Stimulated activated CD8-positive, alpha-beta memory T cell treated with anti-CD3 and anti-CD28 coated beads, Interleukin-7, amount 100 ng/mL, for 1 hour (primary cell): Measurements from ENCODE around the gene FNDC10.

Source experiments
- DNase-seq, 2 donors: peaks; one replicate each; pipeline ENCODE4 v3.0.0-alpha.2; 2020; ENCODE audit warnings: low read depth in 2 of 2

The FNDC10 gene

DNA sequence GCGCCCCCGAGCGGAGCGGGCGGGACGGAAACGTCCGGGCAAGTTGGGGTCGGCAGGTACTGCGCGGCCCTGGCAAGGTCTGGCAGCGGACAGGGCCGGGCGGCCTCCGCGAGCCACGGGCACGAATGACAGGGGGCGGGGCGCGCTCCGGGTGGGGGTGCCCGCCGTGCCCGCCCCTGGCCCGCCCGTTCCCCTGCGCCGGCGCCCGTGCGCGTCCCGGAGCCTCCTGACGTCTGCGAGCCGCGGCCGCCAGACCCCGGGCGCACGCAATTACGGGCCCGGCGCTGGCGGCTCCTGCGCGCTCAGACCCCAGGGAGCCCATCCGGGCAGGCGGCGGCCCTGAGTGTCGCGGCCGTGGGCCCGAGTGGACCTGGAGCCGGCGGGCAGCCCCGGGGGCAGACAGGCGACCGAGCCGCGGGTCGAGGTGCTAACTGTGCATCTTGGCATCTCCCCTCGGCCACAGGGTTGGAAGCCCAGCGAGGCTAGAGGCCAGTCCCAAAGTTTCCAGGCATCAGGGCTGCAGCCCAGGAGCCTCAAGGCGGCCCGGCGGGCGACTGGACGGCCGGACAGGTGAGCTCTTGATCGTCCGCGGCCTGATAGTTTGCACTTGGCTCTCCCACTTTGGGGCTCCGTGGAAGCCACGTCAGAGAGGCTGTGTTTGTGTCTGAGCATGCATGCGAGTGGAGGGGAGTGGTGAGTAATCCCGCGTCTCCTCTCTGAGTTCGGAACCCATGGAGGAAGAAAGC lies 16.3 kb upstream of the FNDC10 start:
- no peak for DNase-seq

DNA sequence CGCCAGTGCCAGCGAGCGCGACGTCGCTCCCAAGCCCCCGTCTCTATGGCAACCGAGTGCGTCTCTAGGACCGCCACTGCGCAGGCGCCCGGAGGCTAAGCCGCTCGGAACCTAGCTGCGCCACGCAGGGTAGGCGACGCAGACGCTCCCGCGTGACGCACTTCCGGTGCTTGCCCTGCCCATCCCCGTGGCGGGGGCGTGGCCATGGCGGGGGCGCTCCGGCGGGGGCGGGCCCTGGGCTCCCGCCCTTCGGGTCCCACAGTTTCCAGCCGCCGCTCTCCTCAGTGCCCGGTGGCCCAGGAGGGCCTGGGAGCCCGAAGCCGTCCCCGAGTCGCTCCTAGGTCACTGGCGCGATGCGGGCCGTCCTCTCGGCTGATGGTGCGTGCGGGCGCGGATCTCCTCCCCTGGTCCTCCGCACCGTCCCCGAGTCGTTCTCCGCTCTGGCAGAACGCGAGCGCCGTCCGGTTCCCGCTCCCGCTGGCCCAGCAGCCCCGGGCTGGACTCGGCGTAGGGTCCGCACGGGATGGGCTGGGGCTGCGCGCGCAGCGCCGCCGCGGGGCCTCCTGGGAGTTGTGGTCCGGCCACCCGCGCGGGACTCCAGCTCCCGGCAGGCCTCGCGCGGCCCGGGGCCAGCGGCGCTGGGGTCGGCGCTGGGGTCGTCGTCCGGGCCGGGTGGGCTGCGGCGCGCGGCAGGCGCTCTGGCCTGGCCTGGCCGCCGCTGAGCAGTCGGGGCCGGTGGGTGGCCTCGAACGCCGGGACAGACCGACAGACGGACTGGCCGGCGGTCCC lies 15.5 kb upstream of the FNDC10 start, which contains the start of gene MIB2:
Gene MIB2, plus strand, starts transcription at position 245 of the 789 bp plus-strand sequence. CDS start 7,953 bp downstream, outside the sequence.
- DNase-seq = peak; percentile 95 to 97

DNA sequence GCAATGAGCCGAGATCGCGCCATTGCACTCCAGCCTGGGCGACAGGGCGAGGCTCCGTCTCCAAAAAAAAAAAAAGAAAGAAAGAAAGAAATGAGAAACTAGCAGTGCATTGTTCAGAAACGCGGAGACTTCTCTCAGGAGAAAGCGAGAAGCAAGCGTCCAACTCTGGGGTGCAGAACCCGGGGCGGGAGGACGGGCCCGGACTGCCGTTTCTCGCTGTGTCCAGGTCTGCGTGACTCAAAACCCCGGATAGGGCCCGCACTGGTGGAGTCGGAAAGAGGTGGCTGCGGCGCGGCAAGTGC lies 15.0 kb upstream of the FNDC10 start:
- no peak for DNase-seq

DNA sequence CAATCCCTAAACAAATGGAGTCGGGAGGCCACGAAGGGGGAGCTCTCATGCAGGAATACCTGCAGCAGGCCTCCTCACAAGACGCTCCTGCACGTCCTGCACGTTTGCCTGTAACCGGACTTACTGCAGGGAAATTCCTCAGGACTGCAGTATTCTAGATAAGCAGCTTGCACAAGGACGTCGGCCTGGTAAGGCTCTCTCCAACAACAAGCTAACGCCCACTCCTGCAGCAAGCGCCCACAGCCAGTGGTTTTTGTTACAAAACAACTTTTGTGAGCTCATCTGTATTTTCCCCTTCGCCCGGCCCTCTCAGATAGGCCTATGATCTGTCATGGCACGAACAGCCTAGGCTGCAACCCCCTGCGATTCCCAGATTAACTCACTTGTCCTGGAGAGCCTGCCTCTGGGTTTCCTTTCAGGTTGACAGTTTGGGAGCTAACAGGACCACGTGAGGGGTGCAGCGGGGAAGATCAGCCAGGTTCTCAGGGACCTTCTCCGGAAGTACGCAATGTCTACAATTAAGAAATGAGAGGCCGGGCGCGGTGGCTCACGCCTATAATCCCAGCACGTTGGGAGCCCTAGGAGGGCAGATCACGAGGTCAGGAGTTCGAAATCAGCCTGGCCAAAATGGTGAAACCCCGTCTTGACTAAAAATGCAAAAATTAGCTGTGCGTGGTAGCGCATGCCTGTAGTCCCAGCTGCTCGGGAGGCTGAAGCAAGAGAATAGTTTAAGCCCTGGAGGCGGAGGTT lies 14.4 kb upstream of the FNDC10 start:
- no peak for DNase-seq

DNA sequence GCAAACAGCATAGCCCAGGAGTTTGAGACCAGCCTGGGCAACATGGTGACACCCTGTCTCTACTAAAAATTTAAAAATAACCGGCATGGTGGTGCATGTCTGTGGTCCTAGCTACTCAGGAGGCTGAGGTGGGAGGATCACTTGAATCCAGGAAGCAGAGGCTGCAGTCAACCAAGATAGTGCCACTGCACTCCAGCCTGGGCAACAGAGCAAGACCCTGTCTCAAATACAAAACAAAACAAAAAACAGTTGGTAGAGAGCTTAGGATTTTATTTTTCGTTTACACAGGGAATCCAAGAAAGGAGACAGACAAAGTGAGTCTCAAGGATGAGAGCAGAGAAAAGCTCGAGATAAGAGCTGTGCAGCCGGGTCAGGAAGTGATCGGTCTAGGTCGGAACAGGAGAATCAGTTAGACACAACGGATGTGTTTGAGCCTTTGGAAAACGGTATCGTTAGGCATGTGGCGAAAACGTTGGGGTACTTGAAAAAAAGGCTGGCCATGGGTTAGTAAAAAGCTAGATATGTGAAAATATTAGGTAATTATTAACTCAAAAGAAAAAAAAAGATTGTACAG lies 13.7 kb upstream of the FNDC10 start:
- no peak for DNase-seq

DNA sequence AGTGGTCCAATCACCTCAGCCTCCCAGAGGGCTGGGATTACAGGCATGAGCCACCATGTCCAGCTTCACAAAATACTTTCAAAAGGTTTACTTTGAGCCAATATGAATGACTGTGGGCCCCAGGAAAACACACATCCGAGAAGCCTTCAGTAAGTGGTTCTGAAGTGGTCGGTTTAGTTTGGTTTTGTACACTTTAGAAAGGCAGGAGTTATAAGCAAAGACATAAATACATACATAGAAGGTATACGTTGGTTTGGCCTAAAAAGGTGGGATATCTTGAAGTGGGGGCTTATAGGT lies 12.1 kb upstream of the FNDC10 start:
- no peak for DNase-seq

DNA sequence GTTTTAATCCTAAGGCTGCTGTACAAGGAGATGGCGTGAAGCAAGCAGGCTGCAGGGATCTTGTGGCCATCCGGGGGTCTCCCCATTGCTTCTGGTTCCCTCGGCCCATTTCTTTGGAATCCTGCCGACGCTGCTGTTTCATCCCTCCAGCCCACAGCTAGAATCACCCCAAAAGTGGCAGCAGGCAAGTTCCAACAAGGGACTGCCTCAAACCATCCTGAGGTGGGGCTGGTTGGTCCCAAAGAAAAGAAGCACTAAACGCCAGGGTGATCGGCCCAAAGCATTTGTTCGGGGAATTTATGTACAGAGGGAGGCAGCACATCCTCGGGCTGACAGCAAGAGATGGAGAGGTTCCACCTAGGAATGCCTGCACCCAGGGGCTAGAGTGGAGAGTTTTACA lies 10.9 kb upstream of the FNDC10 start:
- no peak for DNase-seq

DNA sequence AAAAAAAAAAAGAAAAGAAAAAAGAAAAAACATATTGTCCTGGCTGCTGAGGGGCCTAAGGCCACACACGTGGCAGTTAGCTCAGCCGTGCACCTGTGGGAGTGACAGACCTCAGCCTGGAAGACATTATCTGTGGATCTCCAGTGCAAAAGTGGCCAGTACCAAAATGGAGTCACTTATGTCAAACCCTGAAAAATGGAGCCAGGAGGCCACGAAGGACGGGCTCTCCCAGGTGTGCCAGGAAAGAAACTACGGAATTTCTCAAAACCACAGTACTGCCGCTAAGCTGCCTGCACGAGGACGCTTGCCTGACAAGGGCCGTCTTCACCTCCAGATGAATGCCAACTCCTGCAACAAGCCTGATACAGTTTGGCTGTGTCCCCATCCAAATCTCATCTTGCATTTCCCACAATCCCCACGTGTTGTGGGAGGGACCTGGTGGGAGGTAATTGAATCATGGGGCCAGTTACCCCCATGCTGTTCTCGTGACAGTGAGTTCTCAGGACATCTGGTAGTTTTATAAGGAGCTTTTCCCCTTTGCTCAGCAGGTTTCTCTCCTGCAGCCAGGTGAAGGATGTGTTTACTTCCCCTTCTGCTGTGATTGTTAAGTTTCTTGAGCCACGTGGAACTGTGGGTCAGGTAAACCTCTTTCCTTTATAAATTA lies 10.0 kb upstream of the FNDC10 start:
- no peak for DNase-seq

DNA sequence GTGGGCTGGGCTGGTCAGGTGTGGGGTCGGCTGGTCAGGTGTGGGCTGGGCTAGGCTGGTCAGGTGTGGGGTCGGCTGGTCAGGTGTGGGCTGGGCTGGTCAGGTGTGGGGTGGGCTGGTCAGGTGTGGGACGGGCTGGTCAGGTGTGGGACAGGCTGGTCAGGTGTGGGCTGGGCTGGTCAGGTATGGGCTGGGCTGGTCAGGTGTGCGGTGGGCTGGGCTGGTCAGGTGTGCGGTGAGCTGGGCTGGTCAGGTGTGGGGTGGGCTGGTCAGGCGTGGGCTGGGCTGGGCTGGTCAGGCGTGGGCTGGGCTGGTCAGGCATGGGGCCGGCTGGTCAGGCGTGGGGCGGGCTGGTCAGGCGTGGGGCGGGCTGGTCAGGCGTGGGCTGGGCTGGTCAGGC lies 6.3 kb upstream of the FNDC10 start:
- no peak for DNase-seq

DNA sequence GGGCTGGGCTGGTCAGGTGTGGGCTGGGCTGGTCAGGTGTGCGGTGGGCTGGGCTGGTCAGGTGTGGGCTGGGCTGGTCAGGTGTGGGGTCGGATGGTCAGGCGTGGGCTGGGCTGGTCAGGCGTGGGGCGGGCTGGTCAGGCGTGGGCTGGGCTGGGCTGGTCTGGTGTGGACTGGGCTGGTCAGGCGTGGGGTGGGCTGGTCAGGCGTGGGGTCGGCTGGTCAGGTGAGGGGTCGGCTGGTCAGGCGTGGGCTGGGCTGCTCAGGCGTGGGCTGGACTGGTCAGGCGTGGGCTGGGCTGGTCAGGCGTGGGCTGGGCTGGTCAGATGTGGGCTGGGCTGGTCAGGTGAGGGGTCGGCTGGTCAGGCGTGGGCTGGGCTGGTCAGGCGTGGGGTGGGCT lies 5.8 kb upstream of the FNDC10 start:
- no peak for DNase-seq

DNA sequence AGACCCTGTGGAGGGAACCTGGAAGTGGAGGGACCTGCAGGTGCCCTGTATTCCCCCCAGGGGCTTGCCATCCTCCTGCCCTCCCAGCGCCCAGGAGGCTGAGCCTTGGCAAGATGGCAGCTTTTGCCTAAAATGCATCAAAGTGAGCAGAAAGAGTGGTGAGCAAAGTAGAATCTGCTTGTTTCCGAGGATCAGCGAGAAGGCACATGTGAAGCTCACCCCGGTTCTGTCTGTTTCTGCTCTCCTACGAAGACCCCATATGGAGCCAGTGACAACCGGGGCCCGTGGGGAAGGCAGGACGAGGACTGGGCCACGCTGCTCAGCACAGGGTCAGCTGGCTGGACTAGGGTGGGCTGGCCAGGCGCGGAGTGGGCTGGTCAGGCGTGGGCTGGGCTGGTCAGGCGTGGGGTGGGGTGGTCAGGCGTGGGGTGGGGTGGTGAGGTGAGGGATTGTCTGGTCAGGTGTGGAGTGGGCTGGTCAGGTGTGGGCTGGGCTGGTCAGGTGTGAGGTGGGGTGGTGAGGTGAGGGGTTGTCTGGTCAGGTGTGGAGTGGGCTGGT lies 5.2 kb upstream of the FNDC10 start:
- no peak for DNase-seq

DNA sequence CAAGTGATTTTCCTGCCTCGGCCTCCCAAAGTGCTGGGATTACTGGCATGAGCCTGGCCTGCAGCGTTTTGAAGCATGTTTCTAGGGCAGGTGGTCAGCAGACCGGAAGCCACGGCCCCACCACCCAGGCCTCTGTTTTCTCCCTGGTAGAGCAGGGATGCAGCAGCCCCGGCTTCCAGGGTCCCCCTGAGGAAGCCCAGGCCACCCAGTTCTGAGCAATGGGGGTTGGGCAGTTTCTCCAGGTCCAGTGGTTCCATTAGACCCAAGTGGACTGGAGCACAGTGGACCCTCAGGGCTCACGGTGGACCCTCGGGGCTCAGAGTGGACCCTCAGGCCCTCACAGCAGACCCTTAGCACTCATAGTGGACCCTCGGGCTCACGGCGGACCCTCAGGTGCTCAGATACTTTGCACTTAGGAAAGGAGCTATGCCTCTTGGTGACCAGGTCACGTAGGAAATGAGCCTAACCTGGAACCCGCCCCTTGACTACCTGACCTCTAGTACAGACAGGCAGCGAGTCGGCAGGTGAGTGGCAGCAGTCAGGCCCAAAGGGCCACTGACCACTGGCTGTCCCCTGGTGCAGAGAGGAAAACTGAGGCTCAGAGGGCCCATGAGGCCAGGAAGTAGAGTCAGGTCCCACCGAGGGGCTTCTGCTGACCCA lies 4.6 kb upstream of the FNDC10 start:
- no peak for DNase-seq

DNA sequence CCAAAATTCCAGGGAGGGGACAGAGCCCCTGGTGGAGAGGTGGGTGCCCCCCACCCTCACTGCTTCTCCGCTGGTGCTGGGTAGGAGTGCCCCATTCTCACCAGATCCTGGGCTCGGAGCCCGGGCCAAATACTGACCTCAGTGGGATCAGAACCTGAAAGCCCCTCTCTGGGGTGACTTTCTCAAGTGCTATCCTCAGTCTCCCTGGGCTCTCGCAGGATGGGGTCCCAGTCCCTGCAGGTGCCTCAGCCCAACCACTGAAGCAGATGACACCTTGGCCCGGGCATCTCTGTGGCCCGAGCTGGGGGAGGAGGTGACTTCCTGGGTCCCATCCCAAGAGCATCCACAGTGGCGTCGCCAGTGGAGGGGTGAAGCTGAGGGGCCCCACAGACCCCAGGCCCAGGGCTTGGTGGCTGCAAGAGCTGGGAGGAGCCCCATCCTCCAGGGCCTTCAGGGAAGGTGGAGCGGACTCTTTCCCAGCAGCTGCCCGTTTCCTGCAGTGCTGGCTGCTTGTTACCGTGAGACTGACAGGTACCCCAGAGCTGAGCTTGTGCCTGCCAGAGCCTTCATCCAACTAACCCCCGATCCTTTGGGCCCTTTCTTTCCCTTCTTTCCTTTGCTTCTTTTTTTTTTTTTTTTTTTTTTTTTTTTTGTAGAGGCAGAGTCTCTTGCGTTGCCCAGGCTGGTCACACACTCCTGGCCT lies 3.9 kb upstream of the FNDC10 start:
- no peak for DNase-seq

DNA sequence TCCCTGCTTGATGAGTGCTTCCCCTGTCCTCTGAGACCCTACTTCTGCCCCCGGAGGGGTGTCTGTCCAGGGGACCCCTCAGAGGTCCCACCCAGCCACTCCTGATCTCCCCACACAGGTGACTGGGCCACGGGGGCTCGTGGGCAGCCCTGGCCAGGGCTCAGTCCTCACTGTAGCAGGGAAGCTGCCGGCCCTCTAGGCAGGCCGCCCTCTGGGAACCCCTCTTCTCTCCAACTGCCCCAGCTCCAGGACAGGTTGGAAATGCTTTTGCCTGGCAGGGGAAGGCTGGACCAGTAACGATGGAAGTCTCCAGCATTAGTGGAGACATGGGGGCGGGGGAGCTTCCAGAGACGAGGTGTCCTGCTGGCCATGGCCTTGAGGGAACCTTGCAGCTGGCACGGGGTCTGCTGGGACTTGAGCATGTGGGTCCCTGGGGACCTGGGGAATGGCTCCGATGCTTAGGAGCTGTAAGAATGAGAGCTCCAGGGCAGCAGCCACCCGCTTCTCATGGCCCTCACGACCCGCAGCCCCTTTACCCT lies 3.1 kb upstream of the FNDC10 start:
- DNase-seq = no peak

DNA sequence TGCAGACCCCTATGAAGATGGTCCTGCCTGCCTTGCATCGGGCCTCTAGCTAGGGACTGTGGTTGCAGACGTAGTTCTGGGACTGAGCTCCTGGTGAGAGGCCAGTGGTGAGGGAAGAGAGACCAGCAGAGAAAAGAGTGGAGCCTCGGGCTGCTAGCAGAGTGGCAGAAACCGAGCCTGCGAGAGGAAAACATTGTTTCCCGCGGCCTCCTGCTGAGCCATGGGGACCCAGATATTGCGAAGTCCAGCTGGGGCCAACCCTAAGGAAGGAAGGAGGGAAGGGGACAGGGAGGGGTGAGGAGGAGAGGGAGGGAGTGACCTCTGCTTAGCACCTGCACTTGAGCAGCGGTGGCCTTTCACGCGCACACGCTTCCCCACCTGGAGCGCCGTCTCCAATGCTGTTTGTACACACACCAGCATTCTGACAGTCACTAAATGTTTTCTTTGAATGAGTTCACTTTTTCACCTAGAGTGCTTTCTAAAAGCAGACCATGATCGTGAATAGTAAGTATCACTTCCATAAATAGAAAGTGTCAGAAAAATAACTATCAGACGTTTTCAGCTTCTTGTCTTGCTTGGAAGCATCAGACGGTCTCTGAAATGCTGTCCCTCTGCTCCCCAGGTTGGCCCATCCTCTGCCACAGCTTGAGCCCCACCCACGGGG lies 2.5 kb upstream of the FNDC10 start:
- no peak for DNase-seq

DNA sequence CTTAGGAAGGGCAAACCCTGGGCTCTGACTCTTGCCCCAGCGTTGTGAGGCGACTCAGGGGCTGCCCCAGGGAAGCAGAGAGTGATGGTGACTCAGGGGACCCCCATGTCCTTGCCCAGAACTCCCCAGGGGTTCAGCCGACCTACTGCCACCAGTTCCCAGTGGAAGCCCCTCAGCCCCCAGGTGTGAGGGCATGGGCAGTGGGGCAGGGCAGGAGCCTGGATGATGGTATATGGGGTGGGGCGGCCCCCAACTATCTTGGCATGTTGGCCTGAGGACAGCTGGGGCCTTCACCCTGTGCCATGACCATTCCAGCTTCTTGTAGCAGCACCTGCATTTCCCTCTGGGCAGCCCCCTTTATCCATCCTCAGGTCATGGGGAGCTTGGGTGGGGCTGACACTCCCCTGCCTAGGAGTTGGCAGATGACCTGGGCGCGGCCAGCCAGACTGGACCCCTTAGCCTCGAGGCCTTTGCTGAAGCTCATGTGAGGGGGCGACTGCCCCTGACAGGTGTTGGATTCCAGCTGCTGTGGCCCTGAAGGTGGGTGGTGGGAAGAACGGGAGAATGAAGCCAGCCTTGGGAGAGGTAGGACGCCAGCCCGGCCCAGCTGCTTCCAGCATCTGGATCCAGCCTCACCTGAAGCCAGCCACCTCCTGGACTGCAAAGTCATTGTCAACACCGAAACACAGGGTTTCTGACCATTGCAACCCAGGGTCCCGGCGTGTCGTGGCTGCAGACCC lies 1.8 kb upstream of the FNDC10 start:
- no peak for DNase-seq

DNA sequence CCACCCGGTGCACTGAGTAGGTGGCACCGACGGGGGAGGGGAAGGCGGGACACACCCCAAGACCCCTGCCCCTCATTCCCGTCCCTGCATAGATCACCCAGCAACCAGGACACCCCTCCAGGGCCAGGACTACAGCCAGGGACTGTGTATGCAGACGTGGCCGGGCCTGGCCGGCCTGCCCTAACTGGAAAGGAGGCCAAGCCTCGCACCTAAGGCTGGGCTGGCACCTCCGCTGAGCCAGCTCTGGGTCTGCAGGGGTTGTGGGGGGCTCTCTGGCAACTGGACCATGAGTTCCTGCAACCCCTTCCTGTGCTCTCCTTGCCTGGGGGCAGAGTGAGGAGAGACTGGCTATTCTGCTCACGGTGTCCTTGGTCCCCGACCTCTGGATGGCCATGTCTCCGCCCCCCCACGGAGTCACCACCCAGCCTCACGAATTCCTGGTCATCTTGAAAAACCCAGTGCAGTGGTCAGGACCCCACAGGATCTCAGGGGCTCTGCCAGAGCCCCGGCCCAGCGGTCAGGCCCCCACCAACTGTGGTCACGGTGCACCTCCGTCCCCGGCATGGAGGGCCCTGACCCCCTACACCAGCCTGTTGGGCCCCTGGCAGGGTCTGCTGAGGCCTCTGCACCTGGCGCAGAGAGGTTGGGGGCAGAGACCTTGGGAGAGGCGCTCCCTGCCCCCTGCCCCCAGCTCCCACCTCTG lies 1.1 kb upstream of the FNDC10 start:
- DNase-seq = no peak
